CD14-positive monocyte (primary cell): ENCODE data around the gene CNNM1. TPM values are rescaled to one million over a fixed set of nuclear protein-coding genes. Genes with fewer than 3 reads are reported as not detected.

ENCODE experiments used
- DNase-seq, 3 donors: peaks; one replicate each; pipeline ENCODE4 v3.0.0-alpha.2; 2011 to 2022
- H2AFZ ChIP-seq: 2 replicates; pipeline ENCODE4 v1.6.0; 2012; ENCODE audit warnings: mild to moderate bottlenecking, low read depth, low read length, inconsistent platforms; ENCODE audit not compliant: insufficient read depth, poor library complexity, severe bottlenecking
- H3K27ac ChIP-seq, 2 donors: 1 replicate in 1 of 2; 2 replicates in 1 of 2; pipeline ENCODE4 v1.5.1; 2012 to 2013; ENCODE audit warnings: low read length in 2 of 2, control low read depth in 1 of 2, inconsistent platforms in 1 of 2, low read depth in 1 of 2, mild to moderate bottlenecking in 1 of 2
- H3K27me3 ChIP-seq, 2 donors: one replicate each; pipeline versions ENCODE4 v1.6.0 to v1.6.1; 2011 to 2013; ENCODE audit warnings: low read length in 2 of 2; ENCODE audit not compliant: control insufficient read depth in 2 of 2, insufficient read depth in 2 of 2
- H3K36me3 ChIP-seq, 2 donors: replicated peaks in 1 of 2; 1 replicate in 1 of 2; 2 replicates in 1 of 2; pipeline versions ENCODE4 v1.5.1 to v1.6.1; 2012 to 2013; ENCODE audit warnings: low read length in 2 of 2, control low read depth in 1 of 2, inconsistent platforms in 1 of 2, mild to moderate bottlenecking in 1 of 2; ENCODE audit not compliant: insufficient read depth in 2 of 2, control insufficient read depth in 1 of 2
- H3K4me1 ChIP-seq, 2 donors: 1 replicate in 1 of 2; 2 replicates in 1 of 2; pipeline versions ENCODE4 v1.5.1 to v1.6.1; 2012 to 2013; ENCODE audit warnings: low read length in 2 of 2, control low read depth in 1 of 2, inconsistent platforms in 1 of 2, mild to moderate bottlenecking in 1 of 2, moderate library complexity in 1 of 2; ENCODE audit not compliant: insufficient read depth in 2 of 2, control insufficient read depth in 1 of 2
- H3K4me2 ChIP-seq: replicated peaks from 2 replicates; pipeline ENCODE3; 2012; ENCODE audit warnings: low read length, moderate library complexity, mild to moderate bottlenecking; ENCODE audit not compliant: poor library complexity, severe bottlenecking; ENCODE audit errors: extremely low read depth
- H3K4me3 ChIP-seq, 3 experiments: fragments of 200-600 bp in 1 of 3; sonication (generic) in 1 of 3; replicated peaks in 1 of 3; 1 replicate in 2 of 3; 2 replicates in 1 of 3; pipeline ENCODE4 v1.5.1; 2011 to 2013; ENCODE audit warnings: low read length in 3 of 3, mild to moderate bottlenecking in 3 of 3, control low read depth in 2 of 3, low read depth in 2 of 3, inconsistent platforms in 1 of 3, moderate library complexity in 1 of 3
- H3K79me2 ChIP-seq: 2 replicates; pipeline ENCODE4 v1.6.0; 2012; ENCODE audit warnings: mild to moderate bottlenecking, control low read depth, inconsistent platforms, low read length, moderate library complexity; ENCODE audit not compliant: insufficient read depth
- H3K9ac ChIP-seq: 2 replicates; pipeline ENCODE4 v1.6.0; 2017; ENCODE audit warnings: low read length, mild to moderate bottlenecking; ENCODE audit not compliant: insufficient read depth, poor library complexity, severe bottlenecking
- H3K9me3 ChIP-seq, 2 donors: replicated peaks in 1 of 2; 1 replicate in 1 of 2; 2 replicates in 1 of 2; pipeline versions ENCODE4 v1.5.1 to v1.6.1; 2012 to 2013; ENCODE audit warnings: low read length in 2 of 2, control low read depth in 1 of 2; ENCODE audit not compliant: control insufficient read depth in 1 of 2, insufficient read depth in 1 of 2
- H4K20me1 ChIP-seq: 2 replicates; pipeline ENCODE4 v1.6.0; 2012; ENCODE audit warnings: mild to moderate bottlenecking, low read length, control low read depth, moderate library complexity; ENCODE audit not compliant: insufficient read depth
- H3K27ac Mint-ChIP-seq, 7 donors: one replicate each; pipeline ENCODE4 v1.8.0; 2020; ENCODE audit warnings: mild to moderate bottlenecking in 7 of 7, mixed read lengths in 7 of 7, moderate library complexity in 6 of 7, inconsistent platforms in 2 of 7
- H3K27me3 Mint-ChIP-seq, 3 donors: one replicate each; pipeline ENCODE4 v1.8.0; 2021 to 2022; ENCODE audit warnings: low read depth in 3 of 3, mild to moderate bottlenecking in 3 of 3, mixed read lengths in 3 of 3, moderate library complexity in 3 of 3, inconsistent platforms in 1 of 3
- H3K36me3 Mint-ChIP-seq, 2 donors: one replicate each; pipeline ENCODE4 v1.8.0; 2020; ENCODE audit warnings: mixed read lengths in 2 of 2, inconsistent platforms in 1 of 2, mild to moderate bottlenecking in 1 of 2
- H3K4me1 Mint-ChIP-seq: one replicate; pipeline ENCODE4 v1.8.0; 2020; ENCODE audit warnings: mild to moderate bottlenecking, mixed read lengths
- H3K4me3 Mint-ChIP-seq, 2 donors: one replicate each; pipeline ENCODE4 v1.8.0; 2020; ENCODE audit warnings: mild to moderate bottlenecking in 2 of 2, mixed read lengths in 2 of 2, moderate library complexity in 1 of 2
- H3K9me3 Mint-ChIP-seq, 7 donors: one replicate each; pipeline ENCODE4 v1.8.0; 2020 to 2022; ENCODE audit warnings: mixed read lengths in 7 of 7, mild to moderate bottlenecking in 6 of 7, moderate library complexity in 6 of 7, inconsistent platforms in 2 of 7
- CTCF ChIP-seq: fragments of 200-600 bp; IDR thresholded peaks from one replicate; pipeline ENCODE4 v1.8.0; 2022; ENCODE audit warnings: antibody characterized with exemption, mild to moderate bottlenecking
- WGBS: methylation state at CpG from one replicate; pipeline ENCODE4 v1.1.5; 2013; ENCODE audit warnings: missing lambda C conversion rate; ENCODE audit not compliant: insufficient coverage; 5-methylcytosine and 5-hydroxymethylcytosine counted together
- intact Hi-C, 2 donors: fragments of 100-400 bp; cut with micrococcal nuclease; formaldehyde crosslinking; loops; one replicate each; pipeline versions ENCODE4 v1.15.0 to v1.15.1; 2023
- polyA plus RNA-seq, 3 donors: library from polyadenylated mRNA; depleted of rRNA in 1 of 3; unstranded in 2 of 3; stranded (reverse) in 1 of 3; fragments of 300-500 nt in 2 of 3; fragments of >200 nt in 1 of 3; fragmentation: Illumina TruSeq in 2 of 3; gene quantifications; 1 replicate in 2 of 3; 2 replicates in 1 of 3; pipeline ENCODE4 v1.2.3, GENCODE V29; 2012 to 2021

The CNNM1 gene
- polyA plus RNA-seq, 3 donors = not detected

- DNase-seq = no peak
- intact Hi-C loops = loop anchor here (5.0 to 10.0 kb wide), 2 partner anchors 189 to 282 kb away; partner anchors contain the start of gene SLC25A28 (in 2 of the 2)
- peaks cover 0 to 5% of the 10 kb centered on the region in 2 donors for H3K36me3 ChIP-seq
These were observed 103.7 kb downstream of the CNNM1 start for GRCh38 chr10:99432881-99433280.

GRCh38 chr10:99433378-99434020, 104.3 kb downstream of the CNNM1 start:
- intact Hi-C loops = loop anchor here (5.0 to 10.0 kb wide), 2 partner anchors 189 to 281 kb away; partner anchors contain the start of gene SLC25A28 (in 2 of the 2)
- peaks cover 22% of the 10 kb centered on the region for H3K4me1 Mint-ChIP-seq
- DNase-seq = no peak
- H3K9me3 Mint-ChIP-seq = no peaks in the 10 kb centered on the region
- peaks cover 0 to 7% of the 10 kb centered on the region in 2 donors for H3K36me3 ChIP-seq
- H4K20me1 ChIP-seq = no peaks in the 10 kb centered on the region
- no peak overlapping the region for H2AFZ ChIP-seq
- peaks cover 0 to 8% (median 0%) of the 10 kb centered on the region in 3 donors for H3K27me3 Mint-ChIP-seq
- H3K27ac Mint-ChIP-seq = no peak overlapping the region
- no peak for TF ChIP-seq CTCF
- peaks cover 7 to 11% of the 10 kb centered on the region in 2 donors for H3K36me3 Mint-ChIP-seq
- no peaks in the 10 kb centered on the region for H3K27me3 ChIP-seq
- H3K27ac ChIP-seq = no peak overlapping the region
- 20% methylated on average over 1 of the region's 1 CpG for WGBS
- H3K9ac ChIP-seq = no peak overlapping the region
- H3K79me2 ChIP-seq = no peaks in the 10 kb centered on the region
- no peaks in the 10 kb centered on the region for H3K9me3 ChIP-seq
- H3K4me1 ChIP-seq = peaks cover 12 to 19% of the 10 kb centered on the region in 2 donors
- no peak overlapping the region for H3K4me3 Mint-ChIP-seq
- no peak overlapping the region for H3K4me3 ChIP-seq
- no peak overlapping the region for H3K4me2 ChIP-seq

More at GRCh38 chr10:99432881-99433280, 103.7 kb downstream of the CNNM1 start:
- H3K79me2 ChIP-seq = no peaks in the 10 kb centered on the region
- peaks cover 7 to 11% of the 10 kb centered on the region in 2 donors for H3K36me3 Mint-ChIP-seq
- H4K20me1 ChIP-seq = no peaks in the 10 kb centered on the region
- H3K4me2 ChIP-seq = no peak overlapping the region
- no peak overlapping the region for H3K4me3 ChIP-seq
- H3K27me3 ChIP-seq = no peaks in the 10 kb centered on the region
- peaks cover 0 to 8% (median 0%) of the 10 kb centered on the region in 3 donors for H3K27me3 Mint-ChIP-seq
- H3K27ac ChIP-seq = no peak overlapping the region
- no peak overlapping the region for H3K9ac ChIP-seq
- no peak for TF ChIP-seq CTCF
- H3K27ac Mint-ChIP-seq = no peak overlapping the region
- no peaks in the 10 kb centered on the region for H3K9me3 ChIP-seq
- H3K4me3 Mint-ChIP-seq = no peak overlapping the region
- WGBS = 93% methylated on average over 2 of the region's 6 CpGs
- H2AFZ ChIP-seq = no peak overlapping the region
- no peaks in the 10 kb centered on the region for H3K9me3 Mint-ChIP-seq
- H3K4me1 Mint-ChIP-seq = peaks cover 22% of the 10 kb centered on the region
- H3K4me1 ChIP-seq = peaks cover 12 to 19% of the 10 kb centered on the region in 2 donors
